ENCODE data around the gene PRG2. TPM values are rescaled to one million over a fixed set of nuclear protein-coding genes. Genes with fewer than 3 reads are reported as not detected.

Gene PRG2
- total and polyA plus RNA-seq, 2 of the 4 experiments (the other 2 are of a cell fraction), result not detected

- Histone ChIP-seq H3K4me3 (ENCODE audit: insufficient read depth, low read depth, low read length) (no peak overlapping the region), H3K14ac (replicated peaks; ENCODE audit: low read depth, low read length) (no peak overlapping the region), H3K23ac (ENCODE audit: low read depth, low read length) (no peak overlapping the region), H3K9me3 (ENCODE audit: control insufficient read depth, insufficient read depth, low read length) (peaks cover 5% of the 10 kb centered on the region; the same call in 1 of the 2 replicates), H4K91ac (ENCODE audit: insufficient read depth, low read depth, low read length) (no peak overlapping the region), H4K8ac (ENCODE audit: low read depth in 2 of 2, low read length in 2 of 2) (no peak overlapping the region), H2AK9ac (replicated peaks; ENCODE audit: low read depth, low read length, poor library complexity) (peak overlapping the region; percentile 19), H3K4me1 (ENCODE audit: control insufficient read depth, insufficient read depth, low read length) (peaks cover 2% of the 10 kb centered on the region; the same call in 1 of the 2 replicates), H2BK15ac (ENCODE audit: low read depth, low read length) (no peak overlapping the region), H4K5ac (ENCODE audit: low read depth, low read length) (no peak overlapping the region), H3K36me3 (ENCODE audit: control insufficient read depth, insufficient read depth, low read length) (no peaks in the 10 kb centered on the region), H3K79me1 (ENCODE audit: low read depth in 1 of 2, low read length in 2 of 2) (no peaks in the 10 kb centered on the region), H4K20me1 (ENCODE audit: insufficient read depth, low read length) (no peaks in the 10 kb centered on the region), H2AFZ (replicated peaks; ENCODE audit: low read length, poor library complexity) (no peak overlapping the region), H3K4me2 (ENCODE audit: low read depth, low read length) (no peak overlapping the region), H3K9ac (ENCODE audit: low read depth, low read length) (no peak overlapping the region), H3K18ac (ENCODE audit: low read depth, low read length) (no peak overlapping the region), H3K27me3 (ENCODE audit: control insufficient read depth, insufficient read depth, low read length) (peaks cover 2% of the 10 kb centered on the region; the same call in 1 of the 2 replicates), H2AK5ac (ENCODE audit: low read depth, low read length) (no peak overlapping the region), H3K56ac (ENCODE audit: extremely low read depth, insufficient read depth, low read length) (no peak overlapping the region), H2BK5ac (ENCODE audit: low read depth, low read length, poor library complexity, severe bottlenecking) (no peak overlapping the region), H3K4ac (ENCODE audit: low read depth, low read length) (no peak overlapping the region), H3K9me1 (ENCODE audit: insufficient read depth, low read length) (no peaks in the 10 kb centered on the region), H2BK120ac (ENCODE audit: low read depth, low read length) (no peak overlapping the region), H3K27ac (ENCODE audit: insufficient read depth, low read length) (no peak overlapping the region), H2BK20ac (ENCODE audit: low read depth, low read length) (no peak overlapping the region)
- ChIA-PET POLR2A (ENCODE audit: unreplicated experiment) (no interaction called here), CTCF (no interaction called here)
- in situ Hi-C loops (cut with MboI; ENCODE audit: low sequenced_read_pairs) (no loop called here), intact Hi-C loops (cut with micrococcal nuclease) (loop anchor here (10.0 kb wide), 1 partner anchor 1177 kb away; no protein-coding TSS in a partner anchor), dilution Hi-C loops (cut with HindIII; ENCODE audit: low sequenced_read_pairs, unreplicated experiment) (no loop called here)
- DNase-seq (no peak), ATAC-seq (ENCODE audit: low read depth) (no peak)
- BruUV-seq (replicated peaks), result no TSS peak
- no CpG with 5 or more reads among the region's 9 CpGs for WGBS, 2 experiments (ENCODE audit: extremely low coverage in 2 of 2, insufficient read length in 1 of 2)
- TF ChIP-seq RCOR1 (IDR thresholded peaks at IDR 0.05; ENCODE audit: insufficient replicate concordance, low read length) (no peak), BHLHE40 (IDR thresholded peaks at IDR 0.05; ENCODE audit: low read depth, low read length) (no peak), MAFK (IDR thresholded peaks at IDR 0.05; ENCODE audit: low read depth, low read length) (no peak), CEBPB (IDR thresholded peaks at IDR 0.05; ENCODE audit: low read depth, low read length) (no peak), RAD21 (IDR thresholded peaks at IDR 0.05; ENCODE audit: low read length) (no peak), SMC3 (IDR thresholded peaks at IDR 0.05; ENCODE audit: low read depth, low read length) (no peak), ELK1 (IDR thresholded peaks at IDR 0.05; ENCODE audit: borderline replicate concordance, low read depth, low read length) (no peak), NFE2L2 (IDR thresholded peaks at IDR 0.05; ENCODE audit: low read depth, low read length) (no peak), FOS (IDR thresholded peaks at IDR 0.05; ENCODE audit: low read depth, low read length) (no peak), RFX5 (IDR thresholded peaks at IDR 0.05; ENCODE audit: low read depth, low read length) (no peak), POLR2A (IDR thresholded peaks at IDR 0.05; ENCODE audit: low read depth, low read length) (no peak), MXI1 (IDR thresholded peaks at IDR 0.05; ENCODE audit: borderline replicate concordance, low read depth, low read length) (no peak), CHD1 (IDR thresholded peaks at IDR 0.05; ENCODE audit: low read depth, low read length) (no peak), MAZ (IDR thresholded peaks at IDR 0.05; ENCODE audit: borderline replicate concordance, low read depth, low read length) (no peak), USF2 (IDR thresholded peaks at IDR 0.05; ENCODE audit: low read depth, low read length) (no peak)
- TF ChIP-seq, protein P1, sequence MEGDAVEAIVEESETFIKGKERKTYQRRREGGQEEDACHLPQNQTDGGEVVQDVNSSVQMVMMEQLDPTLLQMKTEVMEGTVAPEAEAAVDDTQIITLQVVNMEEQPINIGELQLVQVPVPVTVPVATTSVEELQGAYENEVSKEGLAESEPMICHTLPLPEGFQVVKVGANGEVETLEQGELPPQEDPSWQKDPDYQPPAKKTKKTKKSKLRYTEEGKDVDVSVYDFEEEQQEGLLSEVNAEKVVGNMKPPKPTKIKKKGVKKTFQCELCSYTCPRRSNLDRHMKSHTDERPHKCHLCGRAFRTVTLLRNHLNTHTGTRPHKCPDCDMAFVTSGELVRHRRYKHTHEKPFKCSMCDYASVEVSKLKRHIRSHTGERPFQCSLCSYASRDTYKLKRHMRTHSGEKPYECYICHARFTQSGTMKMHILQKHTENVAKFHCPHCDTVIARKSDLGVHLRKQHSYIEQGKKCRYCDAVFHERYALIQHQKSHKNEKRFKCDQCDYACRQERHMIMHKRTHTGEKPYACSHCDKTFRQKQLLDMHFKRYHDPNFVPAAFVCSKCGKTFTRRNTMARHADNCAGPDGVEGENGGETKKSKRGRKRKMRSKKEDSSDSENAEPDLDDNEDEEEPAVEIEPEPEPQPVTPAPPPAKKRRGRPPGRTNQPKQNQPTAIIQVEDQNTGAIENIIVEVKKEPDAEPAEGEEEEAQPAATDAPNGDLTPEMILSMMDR (conservative IDR thresholded peaks at IDR 0.05; ENCODE audit: low read depth, low read length), result no peak
Observed at GRCh38 chr11:57347336-57347735, 43.1 kb downstream of the PRG2 start.
